DOHH2 (cell line): Measurements from ENCODE around the gene PPIA.

Experiments
- H3F3A ChIP-seq: fragments of 200-600 bp; sonication (generic), shearing (Covaris generic); 2 replicates; pipeline ENCODE4 v1.6.0; 2016; ENCODE audit warnings: antibody characterized with exemption, mild to moderate bottlenecking; ENCODE audit not compliant: control insufficient read depth, insufficient read depth
- H3K27ac ChIP-seq: fragments of 200-600 bp; sonication (generic); 2 replicates; pipeline ENCODE4 v1.5.1; 2014; ENCODE audit warnings: low read depth, mild to moderate bottlenecking, low read length, moderate library complexity
- H3K27me3 ChIP-seq: fragments of 200-600 bp; sonication (generic); 2 replicates; pipeline ENCODE4 v1.6.1; 2014; ENCODE audit warnings: mild to moderate bottlenecking, low read length, mixed read lengths; ENCODE audit not compliant: control insufficient read depth
- H3K36me3 ChIP-seq: fragments of 200-600 bp; sonication (generic); 2 replicates; pipeline ENCODE4 v1.6.1; 2014; ENCODE audit warnings: mild to moderate bottlenecking, low read length, moderate library complexity, mixed read lengths; ENCODE audit not compliant: control insufficient read depth
- H3K4me1 ChIP-seq: fragments of 200-600 bp; sonication (generic); 2 replicates; pipeline ENCODE4 v1.6.1; 2014; ENCODE audit warnings: mild to moderate bottlenecking, low read length, mixed read lengths; ENCODE audit not compliant: control insufficient read depth
- H3K4me2 ChIP-seq: fragments of 200-600 bp; sonication (generic); 2 replicates; pipeline ENCODE4 v1.6.0; 2014; ENCODE audit warnings: mild to moderate bottlenecking, low read length, moderate library complexity
- H3K4me3 ChIP-seq: fragments of 200-600 bp; sonication (generic); 2 replicates; pipeline ENCODE4 v1.5.1; 2014; ENCODE audit warnings: mild to moderate bottlenecking, low read length, mixed read lengths
- H3K79me2 ChIP-seq: fragments of 200-600 bp; sonication (generic); 2 replicates; pipeline ENCODE4 v1.6.1; 2014; ENCODE audit warnings: mild to moderate bottlenecking, low read length, mixed read lengths; ENCODE audit not compliant: control insufficient read depth
- H3K9me2 ChIP-seq: fragments of 200-600 bp; sonication (generic); replicated peaks from 2 replicates; pipeline ENCODE4 v1.6.1; 2014; ENCODE audit warnings: mild to moderate bottlenecking, low read length, mixed read lengths; ENCODE audit not compliant: control insufficient read depth
- H3K9me3 ChIP-seq: fragments of 200-600 bp; sonication (generic); 2 replicates; pipeline ENCODE4 v1.6.1; 2014; ENCODE audit warnings: antibody characterized with exemption, low read length, mixed read lengths; ENCODE audit not compliant: control insufficient read depth, insufficient read depth
- H4K20me1 ChIP-seq: fragments of 200-600 bp; sonication (generic); 2 replicates; pipeline ENCODE4 v1.6.0; 2014; ENCODE audit warnings: low read depth, mild to moderate bottlenecking, antibody characterized with exemption, low read length, moderate library complexity; ENCODE audit not compliant: control insufficient read depth, insufficient read depth
- EZH2phosphoT487 ChIP-seq: fragments of 200-600 bp; sonication (generic); IDR thresholded peaks from 2 replicates; pipeline ENCODE4 v1.6.1; 2017; ENCODE audit warnings: borderline replicate concordance, mild to moderate bottlenecking, antibody characterized with exemption, low read length, moderate library complexity, mixed read lengths
- TF ChIP-seq, protein P1 (sequence below): fragments of 200-600 bp; sonication (generic); IDR thresholded peaks from one replicate; pipeline ENCODE4 v1.5.1; 2014; ENCODE audit warnings: antibody characterized with exemption, mild to moderate bottlenecking, low read depth, low read length; ENCODE audit not compliant: poor library complexity, severe bottlenecking

PPIA gene

DNA sequence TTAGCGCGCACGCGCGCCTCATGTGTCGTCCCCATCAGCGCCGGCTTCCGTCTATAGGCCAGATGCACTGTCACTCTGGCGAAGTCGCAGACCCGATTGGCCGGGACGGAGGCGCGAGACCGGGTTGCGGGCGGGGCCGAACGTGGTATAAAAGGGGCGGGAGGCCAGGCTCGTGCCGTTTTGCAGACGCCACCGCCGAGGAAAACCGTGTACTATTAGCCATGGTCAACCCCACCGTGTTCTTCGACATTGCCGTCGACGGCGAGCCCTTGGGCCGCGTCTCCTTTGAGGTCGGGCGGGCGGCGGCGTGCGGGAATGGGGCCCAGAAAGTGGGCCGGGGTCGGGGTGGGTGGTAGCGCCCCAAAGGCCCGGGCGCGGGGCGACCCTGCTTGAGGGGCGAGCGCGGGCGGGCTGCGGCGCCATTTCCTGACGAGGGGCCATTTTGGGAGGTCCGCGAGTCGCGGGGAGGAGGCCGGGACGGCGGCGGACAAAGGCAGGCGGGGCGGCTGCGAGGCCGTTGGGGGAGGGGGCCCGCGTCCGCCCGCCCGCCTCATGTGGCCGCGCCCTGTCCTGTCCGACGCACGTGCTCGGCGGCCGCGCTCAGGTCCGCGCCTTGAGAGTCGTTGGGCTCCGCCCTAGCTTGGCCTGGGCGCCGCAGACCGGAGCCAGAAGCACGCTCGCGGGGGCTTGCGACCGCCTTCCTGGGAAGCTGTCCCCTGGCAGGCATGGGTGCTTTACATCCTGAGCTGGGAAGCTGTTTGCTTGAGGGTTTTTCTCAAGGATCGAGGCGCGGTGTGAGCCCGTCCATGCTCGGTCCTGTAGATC lies at the start of gene PPIA:
PPIA (plus strand) TSS at position 178 of the 825 bp plus-strand sequence; CDS start at position 222, 44 bp downstream.
- Histone ChIP-seq H4K20me1 (peaks cover 34% of the 10 kb centered on the region), H3K9me3 (no peaks in the 10 kb centered on the region), H3K4me1 (peaks cover 22% of the 10 kb centered on the region), H3K9me2 (no peaks in the 10 kb centered on the region), H3K27me3 (no peaks in the 10 kb centered on the region), H3K79me2 (peaks cover 58% of the 10 kb centered on the region), H3K4me3 (peak within 1 kb of the TSS; percentile 89), H3K36me3 (peaks cover 52% of the 10 kb centered on the region), H3K4me2 (peak within 1 kb of the TSS; percentile 95), H3K27ac (peak within 1 kb of the TSS; percentile 82), H3F3A (peaks cover 54% of the 10 kb centered on the region)
- TF ChIP-seq EZH2phosphoT487: no peak
- TF ChIP-seq, protein P1, sequence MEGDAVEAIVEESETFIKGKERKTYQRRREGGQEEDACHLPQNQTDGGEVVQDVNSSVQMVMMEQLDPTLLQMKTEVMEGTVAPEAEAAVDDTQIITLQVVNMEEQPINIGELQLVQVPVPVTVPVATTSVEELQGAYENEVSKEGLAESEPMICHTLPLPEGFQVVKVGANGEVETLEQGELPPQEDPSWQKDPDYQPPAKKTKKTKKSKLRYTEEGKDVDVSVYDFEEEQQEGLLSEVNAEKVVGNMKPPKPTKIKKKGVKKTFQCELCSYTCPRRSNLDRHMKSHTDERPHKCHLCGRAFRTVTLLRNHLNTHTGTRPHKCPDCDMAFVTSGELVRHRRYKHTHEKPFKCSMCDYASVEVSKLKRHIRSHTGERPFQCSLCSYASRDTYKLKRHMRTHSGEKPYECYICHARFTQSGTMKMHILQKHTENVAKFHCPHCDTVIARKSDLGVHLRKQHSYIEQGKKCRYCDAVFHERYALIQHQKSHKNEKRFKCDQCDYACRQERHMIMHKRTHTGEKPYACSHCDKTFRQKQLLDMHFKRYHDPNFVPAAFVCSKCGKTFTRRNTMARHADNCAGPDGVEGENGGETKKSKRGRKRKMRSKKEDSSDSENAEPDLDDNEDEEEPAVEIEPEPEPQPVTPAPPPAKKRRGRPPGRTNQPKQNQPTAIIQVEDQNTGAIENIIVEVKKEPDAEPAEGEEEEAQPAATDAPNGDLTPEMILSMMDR: no peak

GRCh38 chr7:44748045-44748947 lies 48.2 kb upstream of the PPIA start, which contains the start of gene ZMIZ2:
TSS of gene ZMIZ2 (plus strand) at chr7:44748847. CDS start at chr7:44756250, 7,403 bp downstream.
- H3F3A ChIP-seq: peaks cover 4% of the 10 kb centered on the region; the same call in 1 of the 2 replicates
- peaks cover 24% of the 10 kb centered on the region for H3K36me3 ChIP-seq
- peaks cover 44% of the 10 kb centered on the region for H3K79me2 ChIP-seq
- H3K9me3 ChIP-seq: no peaks in the 10 kb centered on the region
- H3K27me3 ChIP-seq: no peaks in the 10 kb centered on the region
- H3K27ac ChIP-seq: peak within 1 kb of the TSS; percentile 66
- H3K4me2 ChIP-seq: peak within 1 kb of the TSS; percentile 96
- H4K20me1 ChIP-seq: peaks cover 19% of the 10 kb centered on the region; the same call in 1 of the 2 replicates
- H3K4me1 ChIP-seq: peaks cover 54% of the 10 kb centered on the region
- no peaks in the 10 kb centered on the region for H3K9me2 ChIP-seq
- peak within 1 kb of the TSS; percentile 89 for H3K4me3 ChIP-seq
- TF ChIP-seq, protein P1: no peak
- TF ChIP-seq EZH2phosphoT487: no peak

- H3K79me2 ChIP-seq: peaks cover 52% of the 10 kb centered on the region
- H3F3A ChIP-seq: peaks cover 4% of the 10 kb centered on the region; the same call in 1 of the 2 replicates
- H3K9me3 ChIP-seq: no peaks in the 10 kb centered on the region
- peaks cover 21% of the 10 kb centered on the region; the same call in 1 of the 2 replicates for H4K20me1 ChIP-seq
- 0 out of 2 replicates have a peak overlapping the region, but pooled peaks have one; percentile 21 for H3K27ac ChIP-seq
- no peak for TF ChIP-seq EZH2phosphoT487
- TF ChIP-seq, protein P1: no peak
- H3K4me3 ChIP-seq: peak overlapping the region; percentile 89
- H3K4me1 ChIP-seq: peaks cover 61% of the 10 kb centered on the region
- peak overlapping the region; percentile 82 for H3K4me2 ChIP-seq
- H3K36me3 ChIP-seq: peaks cover 24% of the 10 kb centered on the region
- no peaks in the 10 kb centered on the region for H3K27me3 ChIP-seq
- no peaks in the 10 kb centered on the region for H3K9me2 ChIP-seq
These were observed 47.3 kb upstream of the PPIA start for GRCh38 chr7:44748948-44749731.
